Fibroblast of villous mesenchyme (primary cell): ENCODE data around the gene GSX2. TPM values are rescaled to one million over a fixed set of nuclear protein-coding genes. Genes with fewer than 3 reads are reported as not detected.
A peak's percentile ranks its signal among the peaks of the same experiment; 100 is the strongest.

Source experiments
- DNase-seq: peaks from one replicate; pipeline ENCODE4 v3.0.0-alpha.2; 2010; ENCODE audit warnings: low read depth
- H3K4me3 ChIP-seq: 2 replicates; pipeline ENCODE4 v1.5.1; 2011; ENCODE audit warnings: low read depth, mild to moderate bottlenecking, low read length
- total RNA-seq: library from RNA; depleted of rRNA; stranded (reverse); fragments of >200 nt; gene quantifications from 2 replicates; pipeline ENCODE4 v1.2.3, GENCODE V29; 2012
- TF ChIP-seq, protein P1 (sequence below): IDR thresholded peaks from 2 replicates; pipeline ENCODE4 v1.5.1; 2012; ENCODE audit warnings: low read depth, mild to moderate bottlenecking, low read length; ENCODE audit not compliant: insufficient read depth

Gene GSX2
- total RNA-seq, 1 donor: not detected

DNA sequence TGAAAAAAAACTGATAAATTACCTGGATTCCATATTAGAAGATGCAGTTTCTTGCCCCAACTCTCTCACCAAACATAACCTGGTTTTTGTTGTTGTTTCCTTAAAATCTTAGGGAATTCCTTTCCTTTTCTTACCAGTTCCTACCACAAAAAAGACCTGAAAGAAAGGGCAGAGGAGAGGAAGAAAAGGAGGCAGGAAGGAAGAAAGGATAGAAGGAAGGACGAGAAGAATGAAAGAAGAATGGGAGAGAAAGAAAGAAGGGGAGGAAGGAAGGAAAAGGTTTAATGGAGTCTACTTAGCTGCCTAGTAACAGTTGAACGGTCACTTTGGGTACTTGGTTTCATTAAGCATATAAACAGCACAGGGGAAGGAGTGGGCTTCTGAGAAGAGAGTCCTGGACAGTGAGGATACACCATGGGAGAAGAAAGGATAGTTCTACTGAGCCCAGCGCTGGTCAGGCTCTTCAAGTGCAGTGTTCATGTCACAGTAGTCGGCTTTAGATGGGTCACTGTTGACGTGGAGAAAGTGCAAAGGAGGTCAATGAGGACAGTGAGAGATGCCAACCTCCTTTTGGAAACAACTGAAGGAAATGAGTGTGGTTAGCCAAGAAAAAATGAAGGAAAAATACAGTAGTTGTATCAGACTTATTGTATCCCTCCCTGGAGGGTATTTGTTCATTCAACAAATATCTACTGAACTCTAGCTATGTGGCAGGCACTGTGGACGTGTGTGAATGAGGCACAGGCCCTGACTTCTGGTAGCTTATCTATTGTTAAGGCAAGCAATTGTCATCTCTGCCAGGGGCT lies 34.5 kb upstream of the GSX2 start:
- DNase-seq: peak; percentile 26
- TF ChIP-seq, protein P1, sequence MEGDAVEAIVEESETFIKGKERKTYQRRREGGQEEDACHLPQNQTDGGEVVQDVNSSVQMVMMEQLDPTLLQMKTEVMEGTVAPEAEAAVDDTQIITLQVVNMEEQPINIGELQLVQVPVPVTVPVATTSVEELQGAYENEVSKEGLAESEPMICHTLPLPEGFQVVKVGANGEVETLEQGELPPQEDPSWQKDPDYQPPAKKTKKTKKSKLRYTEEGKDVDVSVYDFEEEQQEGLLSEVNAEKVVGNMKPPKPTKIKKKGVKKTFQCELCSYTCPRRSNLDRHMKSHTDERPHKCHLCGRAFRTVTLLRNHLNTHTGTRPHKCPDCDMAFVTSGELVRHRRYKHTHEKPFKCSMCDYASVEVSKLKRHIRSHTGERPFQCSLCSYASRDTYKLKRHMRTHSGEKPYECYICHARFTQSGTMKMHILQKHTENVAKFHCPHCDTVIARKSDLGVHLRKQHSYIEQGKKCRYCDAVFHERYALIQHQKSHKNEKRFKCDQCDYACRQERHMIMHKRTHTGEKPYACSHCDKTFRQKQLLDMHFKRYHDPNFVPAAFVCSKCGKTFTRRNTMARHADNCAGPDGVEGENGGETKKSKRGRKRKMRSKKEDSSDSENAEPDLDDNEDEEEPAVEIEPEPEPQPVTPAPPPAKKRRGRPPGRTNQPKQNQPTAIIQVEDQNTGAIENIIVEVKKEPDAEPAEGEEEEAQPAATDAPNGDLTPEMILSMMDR: no peak
- H3K4me3 ChIP-seq: peak overlapping the region; percentile 56

DNA sequence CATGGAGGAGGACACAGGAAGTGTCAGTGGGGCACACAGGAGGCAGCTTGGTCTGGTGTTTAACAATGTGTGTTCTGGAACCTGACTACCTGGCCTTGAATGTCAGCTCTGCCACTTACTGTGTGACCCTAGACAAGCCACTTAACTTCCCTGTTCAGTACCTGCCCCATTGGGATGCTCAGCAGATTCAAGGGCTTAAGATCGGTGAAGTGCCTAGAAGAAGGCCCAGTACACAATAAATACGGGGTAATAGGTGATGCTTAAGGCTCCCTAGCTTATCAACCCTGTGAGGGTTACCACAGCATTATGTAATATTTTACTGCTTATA lies 33.9 kb upstream of the GSX2 start:
- no peak for DNase-seq
- TF ChIP-seq, protein P1: no peak
- H3K4me3 ChIP-seq: no peak overlapping the region

DNA sequence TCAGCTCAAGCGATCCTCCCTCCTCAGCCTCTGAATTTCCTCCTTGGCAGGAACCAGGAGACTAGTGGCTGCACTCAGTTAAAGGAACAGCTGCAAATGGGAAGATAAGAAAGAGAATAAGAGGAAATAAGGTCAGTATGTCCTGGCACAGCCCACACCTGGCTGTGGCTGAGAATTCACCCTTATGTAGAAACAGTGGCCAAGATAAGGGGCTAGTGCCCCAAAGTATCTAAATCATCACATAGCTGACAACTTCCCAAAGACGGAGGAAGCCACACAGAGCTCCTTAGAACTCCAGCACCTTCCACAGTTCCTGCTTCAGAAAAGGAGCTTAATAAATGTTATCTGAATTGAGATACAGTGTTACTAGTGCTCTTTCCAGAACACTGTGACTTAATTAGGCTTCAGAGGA lies 33.2 kb upstream of the GSX2 start:
- no peak for DNase-seq
- TF ChIP-seq, protein P1: no peak
- H3K4me3 ChIP-seq: no peak overlapping the region

GRCh38 chr4:54067166-54067565 lies 32.8 kb upstream of the GSX2 start:
- TF ChIP-seq, protein P1: no peak
- DNase-seq: peak; percentile 48

DNA sequence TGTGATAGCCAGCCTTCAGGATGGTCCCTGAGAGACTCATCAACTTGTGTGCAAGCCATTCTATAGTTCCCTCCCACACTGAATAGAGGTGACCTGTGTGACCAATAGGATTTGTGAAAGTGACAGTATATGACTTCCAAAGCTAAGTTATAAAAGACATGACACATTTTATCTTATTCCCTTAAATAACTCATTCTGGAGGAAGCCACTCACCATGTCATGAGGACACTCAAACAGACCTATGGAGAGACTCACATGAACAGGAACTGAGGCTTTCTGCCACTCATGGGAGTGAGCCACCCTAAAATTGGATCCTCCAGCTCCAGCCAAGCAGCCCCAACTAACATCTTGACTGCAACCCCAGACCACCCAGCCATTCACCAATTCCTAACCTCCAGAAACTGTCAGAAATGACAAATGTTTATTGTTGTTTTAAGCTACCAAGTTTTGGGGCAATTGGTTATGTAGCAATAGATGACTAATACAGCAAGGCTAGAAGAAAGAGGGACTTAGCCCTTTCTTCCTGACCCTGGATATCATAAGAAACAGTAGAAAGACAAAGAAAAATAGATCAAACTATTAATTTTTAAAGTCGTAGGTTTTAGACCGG lies 26.6 kb upstream of the GSX2 start:
- DNase-seq: peak; percentile 38
- no peak overlapping the region for H3K4me3 ChIP-seq
- TF ChIP-seq, protein P1: no peak

More at GRCh38 chr4:54067166-54067565, 32.8 kb upstream of the GSX2 start:
- no peak overlapping the region for H3K4me3 ChIP-seq

- DNase-seq: no peak
- no peak overlapping the region for H3K4me3 ChIP-seq
- TF ChIP-seq, protein P1: no peak
Measured at GRCh38 chr4:54074381-54074780, 25.6 kb upstream of the GSX2 start.
